KMS-11 (cell line): ENCODE results near the gene COL15A1.

Experiments
- H2AFZ ChIP-seq: fragments of 200-600 bp; sonication (generic); 2 replicates; pipeline ENCODE4 v1.6.1; 2016; ENCODE audit warnings: antibody characterized with exemption, mixed run types, low read depth
- H3K27ac ChIP-seq: fragments of 200-600 bp; sonication (generic); 2 replicates; pipeline ENCODE4 v1.6.1; 2016; ENCODE audit warnings: mild to moderate bottlenecking, mixed run types
- H3K27me3 ChIP-seq: fragments of 200-600 bp; sonication (generic); 2 replicates; pipeline ENCODE4 v1.6.1; 2017; ENCODE audit warnings: mild to moderate bottlenecking, low read depth, mixed run types, moderate library complexity; ENCODE audit not compliant: insufficient read depth
- H3K36me3 ChIP-seq: fragments of 200-600 bp; sonication (generic); 2 replicates; pipeline ENCODE4 v1.6.1; 2017; ENCODE audit warnings: mild to moderate bottlenecking, mixed run types; ENCODE audit not compliant: insufficient read depth
- H3K4me1 ChIP-seq: fragments of 200-600 bp; sonication (generic); 2 replicates; pipeline ENCODE4 v1.6.1; 2016; ENCODE audit warnings: mild to moderate bottlenecking, low read depth, mixed run types; ENCODE audit not compliant: poor library complexity, severe bottlenecking
- H3K4me2 ChIP-seq: fragments of 200-600 bp; sonication (generic); 2 replicates; pipeline ENCODE4 v1.7.0; 2016; ENCODE audit warnings: mild to moderate bottlenecking, mixed run types
- H3K4me3 ChIP-seq: fragments of 200-600 bp; sonication (generic); IDR thresholded peaks from 2 replicates; pipeline ENCODE4 v1.6.1; 2017; ENCODE audit warnings: low read depth, low read length, mixed read lengths; ENCODE audit not compliant: insufficient read depth
- H3K79me2 ChIP-seq: fragments of 200-600 bp; sonication (generic); 2 replicates; pipeline ENCODE4 v1.6.1; 2016; ENCODE audit warnings: low read depth, mixed run types; ENCODE audit not compliant: insufficient read depth
- H3K9ac ChIP-seq: fragments of 200-600 bp; sonication (generic); 2 replicates; pipeline ENCODE4 v1.6.1; 2016; ENCODE audit warnings: mild to moderate bottlenecking, mixed run types
- H4K20me1 ChIP-seq: fragments of 200-600 bp; sonication (generic); 2 replicates; pipeline ENCODE4 v1.6.1; 2016; ENCODE audit warnings: mild to moderate bottlenecking, mixed run types; ENCODE audit not compliant: insufficient read depth
- TF ChIP-seq, protein P1 (sequence below): fragments of 200-600 bp; sonication (generic); conservative IDR thresholded peaks from 2 replicates; pipeline ENCODE4 v1.6.1; 2017; ENCODE audit warnings: low read depth, mild to moderate bottlenecking, antibody characterized with exemption, low read length, moderate library complexity, mixed read lengths

Gene COL15A1

DNA sequence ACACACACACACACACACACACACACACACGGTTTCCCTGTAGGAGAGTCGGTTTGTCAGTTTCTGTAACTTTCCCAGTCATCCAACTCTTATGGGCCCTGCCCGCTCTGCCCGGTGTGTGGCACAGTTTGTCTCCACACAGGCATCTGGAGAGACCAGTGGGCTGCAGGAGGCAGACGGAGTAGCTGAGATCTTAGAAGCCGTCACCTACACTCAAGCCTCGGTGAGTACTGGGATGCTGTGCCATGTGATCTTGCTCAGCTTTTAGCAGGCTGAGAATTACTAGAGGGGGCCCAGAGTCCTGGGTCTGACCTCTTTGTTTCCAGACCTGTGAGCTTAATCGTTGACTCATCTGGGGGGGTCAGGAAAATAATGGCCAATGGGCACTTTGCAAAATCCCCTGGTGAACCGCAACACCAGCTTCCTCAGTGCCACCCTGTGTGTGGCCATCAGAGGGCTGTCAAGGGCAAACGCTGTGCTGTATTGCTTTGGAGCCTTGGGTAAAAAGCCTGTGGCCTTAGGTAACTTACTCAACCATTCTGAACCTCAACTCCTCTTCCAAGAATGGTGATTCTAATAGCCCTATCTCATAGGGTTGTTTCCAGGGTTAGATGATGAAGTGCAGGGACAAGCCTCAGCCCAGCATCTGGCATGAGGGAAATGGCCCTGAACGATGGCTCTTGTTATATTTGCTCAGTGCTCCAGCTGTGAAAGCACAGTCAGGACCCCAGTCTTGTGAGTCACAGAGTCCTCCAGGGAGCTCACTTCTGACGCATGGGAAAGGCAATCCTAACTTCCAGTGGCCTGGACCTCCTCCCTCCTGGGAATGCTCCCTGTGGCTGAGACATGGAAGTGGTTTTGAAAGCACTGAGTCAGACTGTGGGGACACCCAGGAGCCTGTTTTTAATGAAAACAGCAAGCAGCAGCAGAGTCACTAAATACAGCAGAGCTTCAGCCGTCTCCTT is 45.6 kb downstream of the COL15A1 start:
- H3K4me3 ChIP-seq: no peak overlapping the region
- no peak overlapping the region for H2AFZ ChIP-seq
- no peak overlapping the region for H3K4me2 ChIP-seq
- H4K20me1 ChIP-seq: no peaks in the 10 kb centered on the region
- H3K4me1 ChIP-seq: peaks cover 23% of the 10 kb centered on the region
- H3K9ac ChIP-seq: no peak overlapping the region
- no peaks in the 10 kb centered on the region for H3K36me3 ChIP-seq
- no peaks in the 10 kb centered on the region for H3K27me3 ChIP-seq
- no peaks in the 10 kb centered on the region for H3K79me2 ChIP-seq
- TF ChIP-seq, protein P1, sequence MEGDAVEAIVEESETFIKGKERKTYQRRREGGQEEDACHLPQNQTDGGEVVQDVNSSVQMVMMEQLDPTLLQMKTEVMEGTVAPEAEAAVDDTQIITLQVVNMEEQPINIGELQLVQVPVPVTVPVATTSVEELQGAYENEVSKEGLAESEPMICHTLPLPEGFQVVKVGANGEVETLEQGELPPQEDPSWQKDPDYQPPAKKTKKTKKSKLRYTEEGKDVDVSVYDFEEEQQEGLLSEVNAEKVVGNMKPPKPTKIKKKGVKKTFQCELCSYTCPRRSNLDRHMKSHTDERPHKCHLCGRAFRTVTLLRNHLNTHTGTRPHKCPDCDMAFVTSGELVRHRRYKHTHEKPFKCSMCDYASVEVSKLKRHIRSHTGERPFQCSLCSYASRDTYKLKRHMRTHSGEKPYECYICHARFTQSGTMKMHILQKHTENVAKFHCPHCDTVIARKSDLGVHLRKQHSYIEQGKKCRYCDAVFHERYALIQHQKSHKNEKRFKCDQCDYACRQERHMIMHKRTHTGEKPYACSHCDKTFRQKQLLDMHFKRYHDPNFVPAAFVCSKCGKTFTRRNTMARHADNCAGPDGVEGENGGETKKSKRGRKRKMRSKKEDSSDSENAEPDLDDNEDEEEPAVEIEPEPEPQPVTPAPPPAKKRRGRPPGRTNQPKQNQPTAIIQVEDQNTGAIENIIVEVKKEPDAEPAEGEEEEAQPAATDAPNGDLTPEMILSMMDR: no peak
- no peak overlapping the region for H3K27ac ChIP-seq

DNA sequence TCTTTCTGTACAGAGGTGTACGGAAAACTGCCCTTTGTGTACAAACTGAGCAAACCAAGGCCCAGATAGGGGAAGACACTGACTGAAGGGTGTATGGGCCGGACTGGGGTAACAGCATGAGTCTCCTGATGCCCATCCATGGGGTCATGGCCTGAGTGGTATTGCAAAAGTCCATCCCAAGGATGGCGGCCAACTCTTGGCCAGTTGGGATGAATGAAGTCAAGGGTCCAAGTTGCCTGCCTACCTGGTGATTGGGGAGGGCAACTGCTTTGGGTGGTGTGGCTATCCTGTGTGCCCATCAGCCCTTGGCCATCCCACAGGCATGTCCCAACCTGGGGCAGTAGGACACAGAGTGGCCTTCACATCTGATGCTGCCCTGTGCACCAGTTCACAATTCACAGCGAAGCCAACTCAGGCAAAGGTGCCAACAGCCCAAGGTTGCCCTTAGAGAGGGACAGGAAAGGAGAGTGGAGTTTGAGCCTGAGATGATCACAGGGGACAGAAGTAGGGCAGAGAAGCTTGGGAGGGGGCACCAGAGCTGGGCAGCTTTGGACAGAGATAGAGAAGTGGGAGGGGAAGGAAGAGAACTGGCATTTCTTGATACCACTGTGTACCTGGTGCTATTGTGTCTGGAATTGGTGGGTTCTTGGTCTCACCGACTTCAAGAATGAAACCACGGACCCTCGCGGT is 46.6 kb downstream of the COL15A1 start:
- H3K79me2 ChIP-seq: no peaks in the 10 kb centered on the region
- H3K27me3 ChIP-seq: no peaks in the 10 kb centered on the region
- no peaks in the 10 kb centered on the region for H3K36me3 ChIP-seq
- no peak overlapping the region for H3K4me2 ChIP-seq
- H3K4me1 ChIP-seq: peaks cover 23% of the 10 kb centered on the region
- H2AFZ ChIP-seq: no peak overlapping the region
- no peak overlapping the region for H3K4me3 ChIP-seq
- H3K9ac ChIP-seq: no peak overlapping the region
- no peaks in the 10 kb centered on the region for H4K20me1 ChIP-seq
- TF ChIP-seq, protein P1: no peak
- H3K27ac ChIP-seq: no peak overlapping the region

DNA sequence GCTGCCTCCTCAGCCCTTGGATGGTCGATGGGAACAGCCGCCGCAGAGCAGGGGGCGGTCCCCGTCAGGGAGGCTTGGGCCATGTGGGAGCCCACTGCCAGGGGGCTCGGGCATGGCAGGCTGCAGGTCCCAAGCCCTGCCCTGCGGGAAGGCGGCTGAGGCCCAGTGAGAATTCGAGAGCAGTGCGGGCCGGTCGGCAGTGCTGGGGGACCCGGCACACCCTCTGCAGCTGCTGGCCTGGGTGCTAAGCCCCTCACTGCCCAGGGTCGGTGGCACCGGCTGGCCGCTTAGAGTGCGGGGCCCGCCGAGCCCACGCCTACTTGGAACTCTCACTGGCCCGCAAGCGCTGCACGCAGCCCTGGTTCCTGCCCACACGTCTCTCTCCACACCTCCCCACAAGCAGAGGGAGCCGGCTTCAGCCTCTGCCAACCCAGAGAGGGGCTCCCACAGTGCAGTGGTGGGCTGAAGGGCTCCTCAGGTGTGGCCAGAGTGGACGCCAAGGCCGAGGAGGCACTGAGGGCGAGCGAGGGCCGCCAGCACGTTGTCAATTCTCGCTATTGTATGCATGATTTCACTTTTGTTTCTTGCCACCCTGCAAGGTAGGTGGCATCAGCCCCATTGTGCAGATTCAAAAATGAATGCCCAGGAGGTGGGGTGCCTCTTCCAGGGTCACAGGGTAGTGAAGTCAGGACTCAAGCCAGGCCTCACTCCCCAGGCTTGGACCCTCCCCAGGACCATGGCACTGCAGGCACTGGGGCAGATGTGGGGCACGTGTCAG is 48.6 kb downstream of the COL15A1 start:
- H4K20me1 ChIP-seq: no peaks in the 10 kb centered on the region
- no peak overlapping the region for H3K4me2 ChIP-seq
- H3K27me3 ChIP-seq: no peaks in the 10 kb centered on the region
- H3K79me2 ChIP-seq: no peaks in the 10 kb centered on the region
- H2AFZ ChIP-seq: no peak overlapping the region
- H3K4me1 ChIP-seq: peaks cover 15% of the 10 kb centered on the region
- TF ChIP-seq, protein P1: no peak
- H3K27ac ChIP-seq: no peak overlapping the region
- H3K9ac ChIP-seq: no peak overlapping the region
- no peak overlapping the region for H3K4me3 ChIP-seq
- H3K36me3 ChIP-seq: no peaks in the 10 kb centered on the region

DNA sequence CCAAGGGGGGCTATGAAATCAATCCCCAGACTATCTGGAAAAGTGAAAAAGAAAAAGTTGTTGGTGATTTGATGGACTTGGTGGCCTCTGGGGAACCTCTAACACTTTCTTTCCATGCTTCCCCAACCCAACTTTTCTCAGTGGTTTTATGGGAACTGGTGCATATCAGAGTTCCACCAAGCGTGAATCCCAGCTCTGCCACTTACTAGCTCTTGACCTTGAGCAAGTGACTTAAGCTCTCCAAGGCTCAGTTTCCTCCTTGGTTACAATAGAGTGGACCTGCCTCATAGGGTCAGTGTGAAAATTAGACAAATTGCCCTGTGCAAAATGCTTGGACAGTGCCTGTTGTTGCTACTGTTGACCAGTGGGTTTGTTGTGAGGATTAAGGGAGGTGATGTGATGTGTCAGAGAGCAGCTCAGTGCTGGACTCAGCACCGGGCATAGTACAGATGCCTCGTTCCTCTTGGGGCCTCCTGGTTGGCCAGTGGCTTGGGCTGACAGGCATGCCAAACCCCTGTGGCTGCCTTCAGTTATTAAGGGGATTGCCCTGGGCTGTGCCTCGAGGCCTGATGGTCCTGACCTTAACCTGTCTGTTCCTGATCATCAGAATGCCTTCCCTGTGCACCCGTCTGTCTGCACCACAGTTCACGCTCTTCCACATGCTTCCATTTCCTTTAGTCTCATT is 49.3 kb downstream of the COL15A1 start:
- Histone ChIP-seq H3K27ac (no peak overlapping the region), H3K27me3 (no peaks in the 10 kb centered on the region), H3K4me1 (peaks cover 7% of the 10 kb centered on the region), H4K20me1 (no peaks in the 10 kb centered on the region), H3K36me3 (no peaks in the 10 kb centered on the region), H3K9ac (no peak overlapping the region), H3K4me3 (no peak overlapping the region), H3K4me2 (no peak overlapping the region), H2AFZ (no peak overlapping the region), H3K79me2 (no peaks in the 10 kb centered on the region)
- TF ChIP-seq, protein P1: no peak
